GM19455 (cell line): ENCODE measurements around the gene PIK3C2A.

Source experiments
- ATAC-seq: cut with Tn5 transposase; IDR thresholded peaks from one replicate; pipeline ENCODE4 v1.9.1; 2021; ENCODE audit not compliant: unreplicated experiment

The PIK3C2A gene

GRCh38 chr11:17163736-17164135, 44.0 kb downstream of the PIK3C2A start:
- ATAC-seq = no peak

DNA sequence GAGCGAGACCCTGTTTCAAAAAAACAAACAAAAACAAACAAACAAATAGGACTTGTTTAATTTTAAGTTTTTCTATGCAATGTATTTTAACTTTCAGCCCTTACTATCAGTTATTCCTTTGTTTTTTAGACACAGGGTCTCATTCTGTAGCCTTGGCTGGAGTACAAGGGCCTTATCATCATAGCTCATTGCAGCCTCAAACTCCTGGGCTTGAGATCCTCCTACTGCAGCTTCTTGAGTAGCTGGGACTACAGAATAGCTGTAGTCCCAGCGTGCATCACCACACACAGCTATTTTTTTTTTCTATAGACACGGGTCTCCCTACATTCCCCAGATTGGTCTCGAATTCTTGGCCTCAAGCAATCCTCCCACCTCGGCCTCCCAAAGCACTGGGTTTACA, 44.5 kb downstream of the PIK3C2A start:
- ATAC-seq = no peak

DNA sequence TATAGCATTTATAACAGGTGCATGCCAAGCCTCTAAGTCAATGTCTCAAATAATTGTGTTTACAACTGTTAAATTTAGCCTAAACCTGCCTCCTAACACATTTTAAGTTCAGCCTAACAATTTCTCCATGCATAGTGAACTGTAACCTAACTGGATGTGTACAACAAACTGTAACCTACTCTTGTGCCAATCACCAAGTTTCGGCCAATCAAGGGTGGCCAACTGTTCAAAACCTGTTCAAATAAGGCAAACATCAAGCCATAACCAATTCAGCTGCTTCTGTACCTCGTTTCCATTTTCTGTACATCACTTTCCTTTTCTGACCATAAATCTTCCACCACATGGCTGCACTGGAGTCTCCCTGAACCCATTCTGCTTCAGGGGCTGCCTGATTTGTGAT, 45.4 kb downstream of the PIK3C2A start:
- no peak for ATAC-seq

GRCh38 chr11:17161515-17161914, 46.3 kb downstream of the PIK3C2A start:
- ATAC-seq = no peak

GRCh38 chr11:17159441-17159840, 48.3 kb downstream of the PIK3C2A start:
- no peak for ATAC-seq
